ENCODE data around the gene MAS1. TPM values are rescaled to one million over a fixed set of nuclear protein-coding genes. Genes with fewer than 3 reads are reported as not detected.

Gene MAS1
- polyA plus RNA-seq, 1 experiment = not detected

DNA sequence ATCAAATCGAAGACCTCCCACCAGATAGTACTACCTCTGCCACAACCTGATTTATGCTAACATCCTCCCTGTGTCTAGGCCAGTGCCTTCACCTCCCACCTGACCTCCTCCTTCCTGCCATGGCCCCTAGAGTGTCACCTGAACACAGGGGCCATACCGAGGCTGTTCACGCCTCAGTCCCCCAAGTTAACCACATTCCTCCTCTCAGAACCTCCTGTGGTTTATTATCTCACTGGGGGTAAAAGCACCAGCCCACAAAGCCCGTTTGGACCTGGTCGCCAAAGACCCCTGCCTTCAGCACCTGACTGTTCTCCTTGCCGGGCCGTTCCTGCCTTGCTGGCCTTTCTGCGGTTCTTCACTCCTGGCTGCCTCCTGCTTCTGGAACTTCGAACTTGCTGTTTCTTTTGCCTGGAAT is 13.7 kb downstream of the MAS1 start:
- TF ChIP-seq, protein P1, sequence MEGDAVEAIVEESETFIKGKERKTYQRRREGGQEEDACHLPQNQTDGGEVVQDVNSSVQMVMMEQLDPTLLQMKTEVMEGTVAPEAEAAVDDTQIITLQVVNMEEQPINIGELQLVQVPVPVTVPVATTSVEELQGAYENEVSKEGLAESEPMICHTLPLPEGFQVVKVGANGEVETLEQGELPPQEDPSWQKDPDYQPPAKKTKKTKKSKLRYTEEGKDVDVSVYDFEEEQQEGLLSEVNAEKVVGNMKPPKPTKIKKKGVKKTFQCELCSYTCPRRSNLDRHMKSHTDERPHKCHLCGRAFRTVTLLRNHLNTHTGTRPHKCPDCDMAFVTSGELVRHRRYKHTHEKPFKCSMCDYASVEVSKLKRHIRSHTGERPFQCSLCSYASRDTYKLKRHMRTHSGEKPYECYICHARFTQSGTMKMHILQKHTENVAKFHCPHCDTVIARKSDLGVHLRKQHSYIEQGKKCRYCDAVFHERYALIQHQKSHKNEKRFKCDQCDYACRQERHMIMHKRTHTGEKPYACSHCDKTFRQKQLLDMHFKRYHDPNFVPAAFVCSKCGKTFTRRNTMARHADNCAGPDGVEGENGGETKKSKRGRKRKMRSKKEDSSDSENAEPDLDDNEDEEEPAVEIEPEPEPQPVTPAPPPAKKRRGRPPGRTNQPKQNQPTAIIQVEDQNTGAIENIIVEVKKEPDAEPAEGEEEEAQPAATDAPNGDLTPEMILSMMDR (IDR thresholded peaks at IDR 0.05; ENCODE audit: low read depth, low read length) = no peak
- Histone ChIP-seq H3K9me3 (ENCODE audit: control insufficient read depth, insufficient read depth, low read length) (no peaks in the 10 kb centered on the region), H3K4me3 (ENCODE audit: low read depth, low read length) (no peak overlapping the region), H3K27me3 (ENCODE audit: control insufficient read depth, insufficient read depth, low read length) (peaks cover 8% of the 10 kb centered on the region), H3K27ac (ENCODE audit: low read depth, low read length) (no peak overlapping the region)
- POLR2A ChIA-PET = no interaction called here
- DNase-seq (ENCODE audit: low read depth, low spot score) = no peak
- CTCF ChIA-PET = no interaction called here

DNA sequence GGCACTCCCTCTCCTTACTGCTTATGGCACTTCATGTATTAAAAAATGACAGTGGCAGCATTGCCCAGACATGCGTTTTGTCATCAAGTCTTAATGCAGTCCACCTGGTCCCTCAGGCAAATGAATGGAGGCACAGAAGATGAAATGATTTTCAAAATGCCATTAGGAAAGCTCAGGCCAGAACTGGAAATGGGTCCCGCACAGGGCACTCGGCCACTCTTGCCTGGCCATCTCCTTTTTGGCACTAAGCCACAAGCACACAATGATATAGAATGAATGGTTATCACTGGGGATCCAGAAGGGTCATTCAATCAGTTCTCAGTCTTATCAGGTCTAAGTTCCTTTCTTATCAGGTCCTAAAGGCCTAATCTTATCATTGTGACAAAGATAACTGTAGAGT is 15.6 kb downstream of the MAS1 start:
- ChIA-PET POLR2A (no interaction called here), CTCF (no interaction called here)
- no peak overlapping the region for H3K4me3 ChIP-seq (ENCODE audit: low read depth, low read length)
- H3K9me3 ChIP-seq (ENCODE audit: control insufficient read depth, insufficient read depth, low read length) = no peaks in the 10 kb centered on the region
- no peak overlapping the region for H3K27ac ChIP-seq (ENCODE audit: low read depth, low read length)
- TF ChIP-seq, protein P1 (IDR thresholded peaks at IDR 0.05; ENCODE audit: low read depth, low read length) = no peak
- DNase-seq (ENCODE audit: low read depth, low spot score) = no peak
- peaks cover 18% of the 10 kb centered on the region for H3K27me3 ChIP-seq (ENCODE audit: control insufficient read depth, insufficient read depth, low read length)

DNA sequence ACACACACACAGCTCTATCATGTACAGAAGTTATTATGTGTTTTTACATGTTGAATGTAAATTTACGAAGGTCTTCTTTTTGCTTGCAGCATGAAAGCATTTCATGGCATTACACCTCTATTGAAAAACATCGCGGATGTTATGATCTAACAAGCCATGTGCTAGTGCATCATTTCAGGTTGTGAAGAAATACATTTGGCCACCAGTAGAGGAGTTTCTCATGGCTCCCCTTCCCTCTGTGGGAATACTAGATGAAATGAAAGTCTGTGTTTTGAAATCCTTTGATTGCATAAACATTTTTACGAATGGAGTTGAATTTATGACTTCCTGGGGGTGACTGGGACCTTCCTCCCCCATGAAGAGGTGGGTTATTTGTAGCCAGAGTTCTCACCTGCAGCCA is 17.7 kb downstream of the MAS1 start:
- Histone ChIP-seq H3K27me3 (ENCODE audit: control insufficient read depth, insufficient read depth, low read length) (peaks cover 29% of the 10 kb centered on the region), H3K4me3 (ENCODE audit: low read depth, low read length) (no peak overlapping the region), H3K27ac (ENCODE audit: low read depth, low read length) (no peak overlapping the region), H3K9me3 (ENCODE audit: control insufficient read depth, insufficient read depth, low read length) (no peaks in the 10 kb centered on the region)
- ChIA-PET POLR2A (no interaction called here), CTCF (no interaction called here)
- no peak for DNase-seq (ENCODE audit: low read depth, low spot score)
- TF ChIP-seq, protein P1 (IDR thresholded peaks at IDR 0.05; ENCODE audit: low read depth, low read length) = no peak

DNA sequence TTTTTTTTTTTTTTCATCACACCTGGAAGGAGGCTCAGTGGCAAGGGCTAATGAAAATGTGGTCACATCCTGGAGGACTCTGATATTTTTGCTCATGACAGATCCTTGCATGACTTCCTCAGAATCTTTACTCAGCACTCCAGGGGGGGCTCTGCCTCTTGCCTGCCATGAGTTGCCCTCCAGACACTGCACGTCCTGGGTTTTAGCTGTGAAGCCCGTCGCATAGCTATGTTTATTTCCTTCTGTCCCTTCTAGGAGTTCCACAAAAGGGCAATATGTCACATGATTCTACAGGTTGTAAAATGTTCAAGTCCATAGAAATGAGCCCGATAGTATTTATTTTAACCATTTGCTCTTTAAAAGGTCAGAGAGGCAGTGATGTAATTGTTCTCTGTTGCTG is 18.2 kb downstream of the MAS1 start:
- H3K4me3 ChIP-seq (ENCODE audit: low read depth, low read length) = no peak overlapping the region
- POLR2A ChIA-PET = no interaction called here
- DNase-seq (ENCODE audit: low read depth, low spot score) = no peak
- peaks cover 29% of the 10 kb centered on the region for H3K27me3 ChIP-seq (ENCODE audit: control insufficient read depth, insufficient read depth, low read length)
- no peaks in the 10 kb centered on the region for H3K9me3 ChIP-seq (ENCODE audit: control insufficient read depth, insufficient read depth, low read length)
- H3K27ac ChIP-seq (ENCODE audit: low read depth, low read length) = no peak overlapping the region
- TF ChIP-seq, protein P1 (IDR thresholded peaks at IDR 0.05; ENCODE audit: low read depth, low read length) = no peak
- CTCF ChIA-PET = no interaction called here

DNA sequence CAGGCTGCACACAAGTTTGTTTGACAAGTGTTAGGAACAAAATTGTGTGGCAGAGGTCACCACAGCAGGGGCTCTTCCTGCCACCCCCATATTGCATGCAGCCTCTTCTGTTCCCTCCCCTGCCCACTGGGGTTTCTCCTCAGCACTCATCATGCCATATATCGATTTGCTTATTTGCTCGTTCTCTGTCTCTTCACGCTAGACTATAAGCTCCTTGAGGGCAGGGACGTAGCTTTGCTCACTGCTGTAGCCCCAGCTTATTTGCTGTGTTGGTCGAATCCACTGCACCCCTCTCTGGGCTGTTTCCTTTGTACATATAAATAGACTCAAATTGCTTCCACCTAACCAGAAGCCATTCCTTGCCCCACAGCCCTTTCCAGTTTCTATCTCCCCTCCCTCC is 19.6 kb downstream of the MAS1 start:
- TF ChIP-seq, protein P1 (IDR thresholded peaks at IDR 0.05; ENCODE audit: low read depth, low read length) = no peak
- Histone ChIP-seq H3K9me3 (ENCODE audit: control insufficient read depth, insufficient read depth, low read length) (no peaks in the 10 kb centered on the region), H3K27ac (ENCODE audit: low read depth, low read length) (no peak overlapping the region), H3K27me3 (ENCODE audit: control insufficient read depth, insufficient read depth, low read length) (peaks cover 33% of the 10 kb centered on the region), H3K4me3 (ENCODE audit: low read depth, low read length) (no peak overlapping the region)
- DNase-seq (ENCODE audit: low read depth, low spot score) = no peak
- ChIA-PET CTCF (no interaction called here), POLR2A (no interaction called here)
